Hepatic stellate cell (primary cell): ENCODE results near the gene ITGA2B.
"Not testable (repeated sequence)": the region's sequence is repeated elsewhere in the genome, so short reads cannot be mapped to it uniquely, and the experiment has no call there.

Source experiments
- DNase-seq: peaks from one replicate; pipeline ENCODE4 v3.0.0; 2011; ENCODE audit warnings: low spot score

Gene ITGA2B

GRCh38 chr17:44351961-44352827 lies 37.3 kb downstream of the ITGA2B start:
- DNase-seq = no peak

DNA sequence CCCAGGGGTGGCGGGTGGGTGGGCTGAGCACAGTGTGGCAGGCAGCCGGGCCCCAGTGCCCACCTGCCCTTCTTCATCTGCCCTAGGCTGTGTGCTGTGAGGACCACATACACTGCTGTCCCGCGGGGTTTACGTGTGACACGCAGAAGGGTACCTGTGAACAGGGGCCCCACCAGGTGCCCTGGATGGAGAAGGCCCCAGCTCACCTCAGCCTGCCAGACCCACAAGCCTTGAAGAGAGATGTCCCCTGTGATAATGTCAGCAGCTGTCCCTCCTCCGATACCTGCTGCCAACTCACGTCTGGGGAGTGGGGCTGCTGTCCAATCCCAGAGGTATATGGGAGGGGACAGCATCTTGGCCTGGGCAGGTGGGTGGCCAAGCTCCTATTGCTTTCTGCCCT lies 38.0 kb downstream of the ITGA2B start:
- DNase-seq = no peak

DNA sequence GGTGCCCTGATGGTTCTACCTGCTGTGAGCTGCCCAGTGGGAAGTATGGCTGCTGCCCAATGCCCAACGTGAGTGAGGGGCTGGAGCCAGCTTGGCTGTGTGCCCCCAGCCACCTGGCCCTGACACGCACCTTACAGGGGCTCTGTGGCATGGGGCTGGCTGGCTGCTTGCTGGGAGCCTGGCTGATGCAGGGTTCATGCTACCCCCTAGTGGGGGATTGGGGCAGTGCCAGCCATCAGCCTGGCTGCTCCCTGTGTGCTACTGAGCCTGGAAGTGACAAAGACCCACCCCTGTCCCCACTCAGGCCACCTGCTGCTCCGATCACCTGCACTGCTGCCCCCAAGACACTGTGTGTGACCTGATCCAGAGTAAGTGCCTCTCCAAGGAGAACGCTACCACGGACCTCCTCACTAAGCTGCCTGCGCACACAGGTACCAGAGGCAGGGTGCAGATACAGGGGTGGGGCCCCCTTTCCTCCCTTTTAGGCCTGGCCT lies 38.7 kb downstream of the ITGA2B start:
- peak; percentile 89 for DNase-seq

DNA sequence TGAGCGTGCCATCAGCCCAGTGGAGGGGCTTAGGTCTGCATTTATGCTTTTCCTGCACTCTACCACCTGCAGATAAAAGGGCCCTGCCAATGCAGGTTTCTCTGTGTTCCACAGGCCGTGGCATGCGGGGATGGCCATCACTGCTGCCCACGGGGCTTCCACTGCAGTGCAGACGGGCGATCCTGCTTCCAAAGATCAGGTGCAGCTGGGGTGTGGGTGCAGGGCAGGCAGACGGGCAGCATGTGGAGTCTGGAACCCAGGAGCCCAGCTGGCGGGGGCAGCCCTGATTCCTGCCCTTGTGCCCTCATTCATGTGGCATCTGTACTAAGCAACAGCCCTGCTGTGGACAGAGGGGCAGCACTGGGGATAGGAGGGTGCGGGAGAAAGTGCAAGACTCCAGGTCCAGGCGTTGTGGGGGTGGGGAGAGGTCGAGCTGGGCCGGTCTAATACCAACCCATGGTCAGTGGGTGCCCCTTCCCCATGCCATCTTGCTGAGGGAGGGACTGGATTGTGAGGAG lies 39.8 kb downstream of the ITGA2B start:
- DNase-seq = no peak

DNA sequence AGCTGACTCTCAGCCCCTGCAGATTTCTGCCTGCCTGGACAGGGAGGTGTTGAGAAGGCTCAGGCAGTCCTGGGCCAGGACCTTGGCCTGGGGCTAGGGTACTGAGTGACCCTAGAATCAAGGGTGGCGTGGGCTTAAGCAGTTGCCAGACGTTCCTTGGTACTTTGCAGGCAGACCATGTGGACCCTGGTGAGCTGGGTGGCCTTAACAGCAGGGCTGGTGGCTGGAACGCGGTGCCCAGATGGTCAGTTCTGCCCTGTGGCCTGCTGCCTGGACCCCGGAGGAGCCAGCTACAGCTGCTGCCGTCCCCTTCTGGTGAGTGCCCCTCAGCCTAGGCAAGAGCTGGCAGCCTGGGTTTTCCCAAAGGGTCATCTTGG lies 40.5 kb downstream of the ITGA2B start:
- DNase-seq = no peak

GRCh38 chr17:44348234-44348987 lies 41.0 kb downstream of the ITGA2B start:
- peak; percentile 78 for DNase-seq

DNA sequence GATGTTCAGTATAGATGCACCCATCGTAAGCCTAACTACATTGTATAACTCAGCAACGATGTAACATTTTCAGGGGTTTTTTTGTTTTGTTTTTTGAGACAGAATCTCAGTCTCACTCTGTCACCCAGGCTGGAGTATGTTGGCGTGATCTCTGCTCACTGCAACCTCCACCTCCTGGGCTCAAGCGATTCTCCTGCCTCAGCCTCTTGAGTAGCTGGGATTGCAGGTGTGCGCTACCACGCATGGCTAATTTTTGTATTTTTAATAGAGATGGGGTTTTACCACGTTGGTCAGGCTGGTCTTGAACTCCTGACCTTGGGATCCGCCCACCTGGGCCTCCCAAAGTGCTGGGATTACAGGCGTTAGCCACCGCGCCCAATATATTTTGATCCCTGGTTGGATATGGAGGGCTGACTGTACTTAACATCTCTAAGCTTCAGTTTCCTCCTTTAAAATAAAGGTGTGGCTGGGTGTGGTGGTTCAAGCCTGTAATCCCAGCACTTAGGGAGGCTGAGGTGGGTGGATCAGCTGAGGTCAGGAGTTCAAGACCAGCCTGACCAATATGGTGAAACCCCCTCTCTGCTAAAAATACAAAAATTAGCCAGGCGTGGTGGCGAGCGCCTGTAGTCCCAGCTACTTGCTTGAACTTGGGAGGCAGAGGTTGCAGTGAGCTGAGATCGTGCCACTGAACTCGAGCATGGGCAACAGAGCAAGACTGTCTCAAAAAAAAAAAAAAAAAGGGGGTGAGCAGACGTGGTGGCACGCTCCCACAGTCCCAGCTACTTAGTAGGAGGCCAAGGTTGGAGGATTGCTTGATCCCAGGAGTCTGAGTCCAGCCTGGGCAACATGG lies 42.0 kb downstream of the ITGA2B start:
- DNase-seq = not testable (repeated sequence)

DNA sequence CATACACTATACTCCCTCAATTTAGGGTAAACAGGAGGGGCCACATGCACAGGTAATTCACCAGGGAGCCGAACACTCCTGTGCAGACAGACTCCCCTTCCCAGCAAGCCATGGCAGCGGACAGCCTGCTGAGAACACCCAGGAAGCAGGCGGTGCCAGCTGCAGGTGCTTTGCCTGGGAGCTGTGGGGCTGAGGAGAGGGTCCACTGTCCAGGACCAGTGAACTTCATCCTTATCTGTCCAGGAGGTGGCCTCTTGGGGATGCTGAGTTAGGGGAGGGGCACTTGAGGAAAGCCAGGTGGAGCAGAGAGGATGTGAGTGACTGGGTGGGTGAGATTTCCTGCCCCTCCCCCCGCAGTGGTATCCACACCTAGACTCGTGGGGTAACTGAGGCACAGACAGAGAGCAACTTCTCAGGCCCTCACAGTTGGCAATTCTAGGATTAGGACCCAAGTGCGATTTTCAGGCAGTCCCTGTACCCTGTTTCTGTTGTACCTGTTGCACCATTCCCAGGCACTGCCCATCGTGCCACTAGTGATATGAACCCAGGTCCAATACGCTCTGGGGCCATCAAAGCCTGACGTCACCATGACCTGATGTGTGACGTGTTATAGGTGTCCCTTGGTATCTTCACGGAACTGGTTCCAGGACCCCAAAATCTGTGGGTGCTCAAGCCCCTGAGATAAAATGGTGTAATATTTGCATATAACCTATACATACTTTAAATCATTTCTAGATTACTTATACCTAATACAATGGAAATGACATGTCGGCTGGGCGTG lies 43.2 kb downstream of the ITGA2B start:
- DNase-seq = no peak

- DNase-seq = peak; percentile 71
Measured at GRCh38 chr17:44345454-44346026, 43.9 kb downstream of the ITGA2B start.

- DNase-seq = peak; percentile 100
Measured at GRCh38 chr17:44344939-44345453, 44.5 kb downstream of the ITGA2B start, which contains the start of gene GRN. TSS of gene GRN (plus strand) at chr17:44345302. CDS start at chr17:44349165, 3,863 bp downstream.

DNA sequence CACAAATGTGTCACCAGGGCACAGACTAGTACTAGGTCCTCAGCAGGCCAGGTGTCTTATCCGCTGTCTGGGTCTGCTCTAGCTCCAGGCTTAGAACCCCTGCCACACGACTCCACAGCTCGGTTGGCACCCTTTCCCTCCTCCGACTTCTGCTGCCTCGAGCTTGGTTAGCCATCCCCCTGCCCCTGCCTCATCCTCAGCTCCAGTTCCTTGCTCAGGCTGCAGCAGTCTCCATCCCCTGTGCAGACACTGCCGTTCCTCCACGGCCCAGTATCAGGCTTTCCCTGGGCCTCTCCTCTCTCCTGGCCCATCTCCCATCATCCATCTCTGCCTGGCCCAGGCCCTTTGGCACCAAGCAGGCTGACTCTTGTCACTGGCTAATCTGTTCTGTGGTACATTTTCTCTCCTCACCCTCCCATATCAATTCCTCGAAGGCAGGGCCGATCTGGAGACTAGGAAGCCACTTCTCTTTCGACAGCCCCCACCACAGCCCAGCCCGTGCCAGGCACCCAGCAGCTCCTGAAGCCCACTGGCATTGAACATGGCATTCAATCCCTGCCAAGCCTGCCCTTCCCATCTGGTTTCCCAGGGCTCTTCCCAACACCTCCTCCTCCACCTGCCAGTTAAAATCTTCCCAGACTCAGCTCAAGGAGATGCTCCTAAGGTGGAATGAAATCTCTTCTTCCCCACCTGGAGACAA lies 45.8 kb downstream of the ITGA2B start:
- DNase-seq = no peak

DNA sequence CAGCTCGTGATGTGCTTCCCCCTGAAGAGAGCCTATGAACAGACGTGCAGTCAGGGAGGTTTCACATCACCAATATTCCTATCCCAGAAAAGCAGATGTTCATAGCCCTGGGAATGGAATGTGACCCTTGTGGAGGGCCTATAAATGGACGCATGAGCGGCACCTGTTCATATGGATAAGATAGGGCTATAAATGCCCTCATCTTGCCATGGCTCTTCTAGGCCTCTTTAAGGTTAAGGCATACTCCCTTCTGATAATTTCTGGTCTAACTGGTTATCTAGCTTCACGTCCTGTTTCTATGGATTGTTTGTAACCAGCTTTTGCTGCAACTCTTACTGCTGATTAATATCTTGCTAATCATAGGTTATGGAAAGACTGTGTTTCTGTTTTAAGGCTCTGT lies 48.9 kb downstream of the ITGA2B start:
- not testable (repeated sequence) for DNase-seq

- no peak for DNase-seq
Measured at GRCh38 chr17:44338702-44339101, 50.7 kb downstream of the ITGA2B start.

GRCh38 chr17:44335968-44336367 lies 53.5 kb downstream of the ITGA2B start:
- no peak for DNase-seq

- no peak for DNase-seq
Measured at GRCh38 chr17:44335564-44335963, 53.9 kb downstream of the ITGA2B start.

DNA sequence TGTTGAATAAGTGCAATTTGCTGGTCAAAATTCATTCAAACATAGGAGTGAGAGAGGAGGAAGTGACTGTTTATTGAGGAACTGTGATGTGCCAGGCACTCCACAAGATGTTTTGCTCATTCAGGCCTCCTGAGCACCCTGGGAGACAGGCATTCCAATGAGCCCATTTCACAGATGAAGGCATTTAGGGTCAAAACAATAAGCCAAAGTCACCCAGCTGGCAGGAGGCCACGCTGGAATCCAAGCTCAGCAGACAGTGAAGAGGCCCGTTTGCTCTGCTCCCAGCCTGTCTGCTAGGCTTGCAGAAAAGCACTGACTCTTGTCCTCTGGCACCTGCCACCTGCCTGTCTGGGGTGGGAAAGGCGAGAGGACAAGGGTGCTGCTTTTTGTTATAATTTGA lies 54.7 kb downstream of the ITGA2B start:
- DNase-seq = no peak

GRCh38 chr17:44334315-44334714 lies 55.1 kb downstream of the ITGA2B start:
- no peak for DNase-seq

DNA sequence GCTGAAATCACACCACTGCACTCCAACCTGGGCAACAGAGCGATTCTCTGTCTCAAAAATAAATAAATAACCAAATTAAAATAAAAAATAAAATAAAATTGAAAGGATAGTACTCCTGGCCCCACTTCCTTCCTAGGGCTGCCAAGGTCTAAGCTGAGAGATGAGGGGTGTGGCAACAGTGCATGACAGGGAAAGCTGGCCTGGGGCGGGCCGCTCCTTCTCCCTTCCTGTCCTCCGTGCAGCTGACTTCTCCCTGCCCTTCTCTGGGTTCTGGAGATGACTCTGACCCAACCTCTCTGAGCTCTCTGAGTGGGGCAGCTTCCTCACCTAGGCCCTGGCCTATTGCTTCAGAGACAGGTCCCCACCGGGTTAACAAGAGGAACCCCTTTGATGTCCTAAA lies 56.1 kb downstream of the ITGA2B start:
- no peak for DNase-seq

- DNase-seq = peak; percentile 67
Measured at GRCh38 chr17:44331249-44331760, 58.1 kb downstream of the ITGA2B start.

DNA sequence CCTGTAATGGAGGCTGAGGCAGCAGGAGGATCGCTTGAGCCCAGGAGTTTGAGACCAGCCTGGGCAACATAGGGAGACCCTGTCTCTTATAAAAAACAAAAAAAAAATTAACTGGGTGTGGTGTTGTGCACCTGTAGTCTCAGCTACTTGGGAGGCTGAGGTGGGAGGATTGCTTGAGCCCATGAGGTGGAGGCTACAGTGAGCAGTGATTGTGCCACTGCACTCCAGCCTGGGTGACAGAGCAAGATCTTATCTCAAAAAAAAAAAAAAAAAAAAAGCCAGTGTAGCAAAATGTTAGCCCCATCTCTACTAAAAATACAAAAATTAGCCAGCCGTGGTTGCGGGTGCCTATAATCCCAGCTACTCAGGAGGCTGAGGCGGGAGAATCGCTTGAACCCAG lies 59.2 kb downstream of the ITGA2B start:
- DNase-seq = not testable (repeated sequence)
